HEK293 (cell line): ENCODE results near the gene PEAK3.
A peak's percentile ranks its signal among the peaks of the same experiment; 100 is the strongest.

ENCODE experiments used
- ATF2 ChIP-seq: fragments of 450-650 bp; formaldehyde crosslinking; IDR thresholded peaks from 2 replicates; pipeline ENCODE4 v1.5.1; 2016; ENCODE audit warnings: missing biosample characterization, missing genetic modification characterization, low read depth
- BCL6B ChIP-seq: fragments of 450-650 bp; formaldehyde crosslinking; IDR thresholded peaks from 2 replicates; pipeline ENCODE4 v1.5.1; 2017; ENCODE audit warnings: missing biosample characterization, missing genetic modification characterization
- GLIS1 ChIP-seq: fragments of 450-650 bp; formaldehyde crosslinking; IDR thresholded peaks from 2 replicates; pipeline ENCODE4 v1.5.1; 2016; ENCODE audit warnings: missing biosample characterization, missing genetic modification characterization
- HOXA7 ChIP-seq: sonication (generic); formaldehyde crosslinking; IDR thresholded peaks from 2 replicates; pipeline ENCODE4 v1.8.1; 2022; ENCODE audit warnings: missing genetic modification reagents, borderline replicate concordance
- KLF16 ChIP-seq: fragments of 450-650 bp; formaldehyde crosslinking; IDR thresholded peaks from 2 replicates; pipeline ENCODE4 v1.5.1; 2017; ENCODE audit warnings: missing biosample characterization, missing genetic modification characterization
- MEIS1 ChIP-seq: sonication (generic); formaldehyde crosslinking; IDR thresholded peaks from 2 replicates; pipeline ENCODE4 v1.8.1; 2022; ENCODE audit warnings: missing genetic modification reagents, mild to moderate bottlenecking, borderline replicate concordance
- PRDM1 ChIP-seq: fragments of 450-650 bp; formaldehyde crosslinking; IDR thresholded peaks from 2 replicates; pipeline ENCODE4; 2016; ENCODE audit warnings: missing biosample characterization, missing genetic modification characterization
- ZBTB17 ChIP-seq: fragments of 450-650 bp; formaldehyde crosslinking; IDR thresholded peaks from 2 replicates; pipeline ENCODE4 v1.5.1; 2016; ENCODE audit warnings: missing biosample characterization, missing genetic modification characterization
- ZBTB48 ChIP-seq: fragments of 450-650 bp; formaldehyde crosslinking; IDR thresholded peaks from 2 replicates; pipeline ENCODE4 v1.5.1; 2016; ENCODE audit warnings: missing biosample characterization, missing genetic modification characterization
- ZBTB49 ChIP-seq: fragments of 450-650 bp; formaldehyde crosslinking; IDR thresholded peaks from 2 replicates; pipeline ENCODE4 v1.5.1; 2016; ENCODE audit warnings: missing biosample characterization, missing genetic modification characterization, low read depth
- ZNF148 ChIP-seq: fragments of 450-650 bp; formaldehyde crosslinking; IDR thresholded peaks from 2 replicates; pipeline ENCODE4 v1.5.0; 2017; ENCODE audit warnings: missing biosample characterization, missing genetic modification characterization, borderline replicate concordance
- ZNF155 ChIP-seq: fragments of 450-650 bp; formaldehyde crosslinking; IDR thresholded peaks from 2 replicates; pipeline ENCODE4 v1.5.1; 2016; ENCODE audit warnings: missing biosample characterization, missing genetic modification characterization
- ZNF169 ChIP-seq: fragments of 450-650 bp; formaldehyde crosslinking; IDR thresholded peaks from 2 replicates; pipeline ENCODE4 v1.5.1; 2016; ENCODE audit warnings: missing biosample characterization, missing genetic modification characterization
- ZNF19 ChIP-seq: fragments of 450-650 bp; formaldehyde crosslinking; IDR thresholded peaks from 2 replicates; pipeline ENCODE4; 2016; ENCODE audit warnings: missing biosample characterization, missing genetic modification characterization, low read depth
- ZNF280C ChIP-seq: fragments of 450-650 bp; formaldehyde crosslinking; IDR thresholded peaks from 2 replicates; pipeline ENCODE4 v1.5.1; 2016; ENCODE audit warnings: missing biosample characterization, missing genetic modification characterization
- ZNF280D ChIP-seq: fragments of 450-650 bp; formaldehyde crosslinking; IDR thresholded peaks from 2 replicates; pipeline ENCODE4 v1.5.1; 2016; ENCODE audit warnings: missing biosample characterization, missing genetic modification characterization
- ZNF404 ChIP-seq: fragments of 450-650 bp; formaldehyde crosslinking; IDR thresholded peaks from 2 replicates; pipeline ENCODE4 v1.5.1; 2017; ENCODE audit warnings: missing biosample characterization, missing genetic modification characterization
- ZNF48 ChIP-seq: fragments of 450-650 bp; formaldehyde crosslinking; IDR thresholded peaks from 2 replicates; pipeline ENCODE4 v1.5.1; 2016; ENCODE audit warnings: missing biosample characterization, missing genetic modification characterization
- ZNF624 ChIP-seq: fragments of 450-650 bp; formaldehyde crosslinking; IDR thresholded peaks from 2 replicates; pipeline ENCODE4 v1.5.1; 2017; ENCODE audit warnings: missing biosample characterization, missing genetic modification characterization
- ZNF76 ChIP-seq: fragments of 450-650 bp; formaldehyde crosslinking; IDR thresholded peaks from 2 replicates; pipeline ENCODE4; 2016; ENCODE audit warnings: low read depth, missing biosample characterization, missing genetic modification characterization, borderline replicate concordance
- ZNF837 ChIP-seq: fragments of 450-650 bp; formaldehyde crosslinking; IDR thresholded peaks from 2 replicates; pipeline ENCODE4 v1.5.1; 2016; ENCODE audit warnings: missing biosample characterization, missing genetic modification characterization
- TF ChIP-seq, protein P1 (sequence below): fragments of 450-650 bp; formaldehyde crosslinking; optimal IDR thresholded peaks from 2 replicates; pipeline ENCODE3; 2016; ENCODE audit warnings: missing biosample characterization, mild to moderate bottlenecking, missing genetic modification characterization
- TF ChIP-seq, protein P2 (sequence below): IDR thresholded peaks from 2 replicates; pipeline ENCODE4 v1.6.1; 2011; ENCODE audit warnings: mild to moderate bottlenecking, low read depth, low read length, borderline replicate concordance

Gene PEAK3

DNA sequence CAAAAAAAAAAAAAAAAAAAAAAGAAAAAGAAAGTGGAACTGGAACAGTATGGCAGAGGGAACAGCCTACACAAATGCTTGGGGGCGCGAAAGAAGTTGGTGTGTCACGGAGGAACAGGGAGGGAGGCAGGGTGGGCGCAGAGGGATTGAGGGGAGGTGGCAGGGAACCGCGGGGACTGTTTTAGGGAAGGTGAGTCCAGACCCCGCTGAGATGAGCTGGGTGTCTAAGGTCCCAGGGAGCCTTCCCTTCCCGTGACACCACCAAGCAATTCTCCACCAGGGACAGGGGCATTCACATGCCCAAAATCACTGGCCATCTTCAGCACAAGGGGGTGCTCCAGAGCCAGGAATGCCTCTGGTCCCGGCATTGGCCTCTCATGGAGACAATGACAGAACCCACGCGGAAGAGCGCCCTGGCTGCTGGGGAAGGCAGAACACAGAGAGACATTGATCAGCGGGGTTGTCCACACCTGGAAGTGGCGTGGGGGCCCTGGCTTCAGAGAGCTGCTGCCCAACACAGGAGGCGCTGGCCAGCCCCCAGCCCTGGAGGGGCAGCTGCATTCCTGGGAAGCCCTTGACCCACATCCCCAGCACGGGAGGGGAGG is 6.9 kb downstream of the PEAK3 start (continued):
- TF ChIP-seq ATF2 (tag by site-specific recombination) (no peak), ZNF280C (tag by site-specific recombination) (no peak), ZNF169 (tag by site-specific recombination) (no peak), ZNF155 (no peak), ZNF48 (tag by site-specific recombination) (no peak), ZNF837 (tag by site-specific recombination) (no peak), MEIS1 (CRISPR knock-in tag) (no peak), ZNF624 (tag by site-specific recombination) (no peak), KLF16 (tag by site-specific recombination) (no peak), ZBTB17 (tag by site-specific recombination) (peak; percentile 46), ZNF19 (tag by site-specific recombination) (no peak), ZNF76 (tag by site-specific recombination) (peak; percentile 49; the same call in 1 of the 2 replicates), BCL6B (tag by site-specific recombination) (no peak), PRDM1 (tag by site-specific recombination) (no peak), ZNF280D (tag by site-specific recombination) (no peak), ZNF404 (tag by site-specific recombination) (no peak), ZBTB48 (tag by site-specific recombination) (peak; percentile 80), ZBTB49 (no peak), HOXA7 (CRISPR knock-in tag) (no peak), ZNF148 (no peak), GLIS1 (tag by site-specific recombination) (peak; percentile 69)
- TF ChIP-seq, protein P1, sequence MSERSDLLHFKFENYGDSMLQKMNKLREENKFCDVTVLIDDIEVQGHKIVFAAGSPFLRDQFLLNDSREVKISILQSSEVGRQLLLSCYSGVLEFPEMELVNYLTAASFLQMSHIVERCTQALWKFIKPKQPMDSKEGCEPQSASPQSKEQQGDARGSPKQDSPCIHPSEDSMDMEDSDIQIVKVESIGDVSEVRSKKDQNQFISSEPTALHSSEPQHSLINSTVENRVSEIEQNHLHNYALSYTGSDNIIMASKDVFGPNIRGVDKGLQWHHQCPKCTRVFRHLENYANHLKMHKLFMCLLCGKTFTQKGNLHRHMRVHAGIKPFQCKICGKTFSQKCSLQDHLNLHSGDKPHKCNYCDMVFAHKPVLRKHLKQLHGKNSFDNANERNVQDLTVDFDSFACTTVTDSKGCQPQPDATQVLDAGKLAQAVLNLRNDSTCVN, result no peak
- TF ChIP-seq, protein P2, sequence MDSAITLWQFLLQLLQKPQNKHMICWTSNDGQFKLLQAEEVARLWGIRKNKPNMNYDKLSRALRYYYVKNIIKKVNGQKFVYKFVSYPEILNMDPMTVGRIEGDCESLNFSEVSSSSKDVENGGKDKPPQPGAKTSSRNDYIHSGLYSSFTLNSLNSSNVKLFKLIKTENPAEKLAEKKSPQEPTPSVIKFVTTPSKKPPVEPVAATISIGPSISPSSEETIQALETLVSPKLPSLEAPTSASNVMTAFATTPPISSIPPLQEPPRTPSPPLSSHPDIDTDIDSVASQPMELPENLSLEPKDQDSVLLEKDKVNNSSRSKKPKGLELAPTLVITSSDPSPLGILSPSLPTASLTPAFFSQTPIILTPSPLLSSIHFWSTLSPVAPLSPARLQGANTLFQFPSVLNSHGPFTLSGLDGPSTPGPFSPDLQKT, result no peak
